Spleen (tissue), 7 donors: ENCODE measurements around the gene AKT1.

Experiments
- POLR2A ChIP-seq, 3 donors: fragments of 450-650 bp; IDR thresholded peaks; one replicate each; pipeline ENCODE4 v1.5.1; 2017; ENCODE audit warnings: antibody characterized with exemption in 3 of 3, mild to moderate bottlenecking in 1 of 3
- POLR2AphosphoS5 ChIP-seq, 3 donors: sonication (generic); formaldehyde crosslinking; IDR thresholded peaks; one replicate each; pipeline ENCODE4 v1.5.1; 2017; ENCODE audit warnings: antibody characterized with exemption in 3 of 3
- TF ChIP-seq, protein P1 (sequence below), 11 experiments: fragments of 200-600 bp in 7 of 11; fragments of 450-650 bp in 4 of 11; sonication (generic) in 4 of 11; IDR thresholded peaks in 8 of 11; conservative IDR thresholded peaks in 3 of 11; 1 replicate in 7 of 11; 2 replicates in 4 of 11; pipeline versions ENCODE4 v1.4.0 to v1.8.0; 2016 to 2021; ENCODE audit warnings: antibody characterized with exemption in 11 of 11, inconsistent platforms in 4 of 11, mild to moderate bottlenecking in 1 of 11
- donor health status: DM: no; HTN: no; CAD: no; lungs with moderate emphysema.
- donor health status: DM: no; HTN: no; CAD: no.
- donor health status: DM: no; HTN: no; CAD: no.

DNA sequence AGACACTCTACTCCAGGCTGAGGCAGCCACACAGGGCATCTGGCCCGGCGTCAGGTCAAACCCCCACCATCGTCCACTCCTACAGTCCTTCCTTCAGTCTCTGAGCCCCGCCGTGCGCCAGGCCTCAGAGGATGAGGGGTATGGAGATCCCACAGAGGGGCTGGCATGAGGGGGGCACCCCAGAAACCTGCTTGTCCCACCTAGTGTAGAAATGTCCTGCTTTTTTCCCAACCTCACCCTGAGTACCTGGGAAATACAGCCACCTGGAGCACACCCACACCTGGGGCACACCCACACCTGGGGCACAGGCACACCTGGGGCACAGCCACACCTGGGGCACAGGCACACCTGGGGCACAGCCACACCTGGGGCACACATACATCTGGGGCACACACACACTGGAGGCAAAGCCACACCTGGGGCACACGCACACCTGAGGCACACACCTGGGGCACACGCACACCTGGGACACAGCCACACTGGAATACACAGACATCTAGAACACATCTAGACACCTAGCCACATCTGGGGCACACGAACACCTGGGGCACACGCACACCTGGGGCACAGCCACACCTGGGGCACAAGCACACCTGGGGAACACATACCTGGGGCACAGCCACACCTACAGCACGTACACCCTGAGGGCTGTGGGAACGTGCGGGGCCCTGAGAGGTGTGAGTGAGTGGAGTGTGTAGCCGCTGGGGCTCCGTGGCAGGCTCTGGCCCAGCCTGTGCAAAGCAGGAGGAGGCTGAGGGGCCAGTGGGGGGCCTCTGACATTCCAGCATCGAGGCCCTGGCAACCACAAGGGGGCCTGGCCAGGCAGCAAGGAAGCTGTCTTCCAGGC is 18.4 kb downstream of the AKT1 start:
- TF ChIP-seq, protein P1, sequence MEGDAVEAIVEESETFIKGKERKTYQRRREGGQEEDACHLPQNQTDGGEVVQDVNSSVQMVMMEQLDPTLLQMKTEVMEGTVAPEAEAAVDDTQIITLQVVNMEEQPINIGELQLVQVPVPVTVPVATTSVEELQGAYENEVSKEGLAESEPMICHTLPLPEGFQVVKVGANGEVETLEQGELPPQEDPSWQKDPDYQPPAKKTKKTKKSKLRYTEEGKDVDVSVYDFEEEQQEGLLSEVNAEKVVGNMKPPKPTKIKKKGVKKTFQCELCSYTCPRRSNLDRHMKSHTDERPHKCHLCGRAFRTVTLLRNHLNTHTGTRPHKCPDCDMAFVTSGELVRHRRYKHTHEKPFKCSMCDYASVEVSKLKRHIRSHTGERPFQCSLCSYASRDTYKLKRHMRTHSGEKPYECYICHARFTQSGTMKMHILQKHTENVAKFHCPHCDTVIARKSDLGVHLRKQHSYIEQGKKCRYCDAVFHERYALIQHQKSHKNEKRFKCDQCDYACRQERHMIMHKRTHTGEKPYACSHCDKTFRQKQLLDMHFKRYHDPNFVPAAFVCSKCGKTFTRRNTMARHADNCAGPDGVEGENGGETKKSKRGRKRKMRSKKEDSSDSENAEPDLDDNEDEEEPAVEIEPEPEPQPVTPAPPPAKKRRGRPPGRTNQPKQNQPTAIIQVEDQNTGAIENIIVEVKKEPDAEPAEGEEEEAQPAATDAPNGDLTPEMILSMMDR (IDR thresholded peaks at IDR 0.05 in 8 of 11, conservative IDR thresholded peaks at IDR 0.05 in 3 of 11), result no peak
- TF ChIP-seq POLR2A (IDR thresholded peaks at IDR 0.05) (no peak), POLR2AphosphoS5 (IDR thresholded peaks at IDR 0.05) (no peak)
